HL-60/S4 treated with phorbol 12-myristate 13-acetate at 8.2 ng/mL for 4 days and 3 days (cell line): ENCODE results near the gene KHNYN.
"Not testable (repeated sequence)": the region's sequence is repeated elsewhere in the genome, so short reads cannot be mapped to it uniquely, and the experiment has no call there.

ENCODE experiments used
- in situ Hi-C: fragments of 300-500 bp; cut with MboI; formaldehyde crosslinking; loops from 2 replicates; pipeline ENCODE4 v1.15.0; 2022; ENCODE audit warnings: low sequenced_read_pairs

The KHNYN gene

DNA sequence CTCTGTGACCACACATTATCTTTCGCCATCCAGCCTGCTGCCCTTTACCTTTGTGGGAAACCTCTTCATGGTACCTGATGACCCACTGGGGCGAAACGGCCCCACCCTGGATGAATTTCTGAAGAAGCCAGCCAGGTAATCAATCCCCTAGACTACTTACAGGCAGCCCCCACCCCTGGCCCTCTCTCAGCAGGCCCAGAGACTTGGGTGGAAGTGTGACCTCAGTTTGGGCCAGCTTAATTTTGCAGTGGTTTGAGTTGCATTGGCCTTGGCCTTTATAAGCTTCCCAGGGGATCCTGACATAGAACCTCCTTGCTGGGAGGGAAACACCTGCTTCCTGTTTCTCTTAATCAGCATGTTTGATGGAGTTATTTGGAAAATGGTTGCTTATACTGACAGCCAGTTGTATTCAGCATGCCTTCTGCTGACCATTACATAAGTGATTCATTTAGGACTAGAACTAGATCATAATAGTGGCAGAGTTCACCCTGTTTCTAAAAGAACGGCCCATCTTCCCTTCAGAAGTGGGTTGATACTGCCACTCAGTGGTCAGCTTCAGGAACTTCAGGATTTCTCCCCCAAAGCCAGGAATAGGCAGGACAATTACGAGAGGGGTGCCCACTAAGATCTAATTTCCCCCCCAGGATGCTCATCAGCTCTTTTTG lies 6.7 kb downstream of the KHNYN start:
- in situ Hi-C loops: loop anchor here (10.0 to 25.0 kb wide), 2 partner anchors 102 to 199 kb away; partner anchors contain the start of genes ADCY4, GMPR2, NEDD8 and RIPK3

DNA sequence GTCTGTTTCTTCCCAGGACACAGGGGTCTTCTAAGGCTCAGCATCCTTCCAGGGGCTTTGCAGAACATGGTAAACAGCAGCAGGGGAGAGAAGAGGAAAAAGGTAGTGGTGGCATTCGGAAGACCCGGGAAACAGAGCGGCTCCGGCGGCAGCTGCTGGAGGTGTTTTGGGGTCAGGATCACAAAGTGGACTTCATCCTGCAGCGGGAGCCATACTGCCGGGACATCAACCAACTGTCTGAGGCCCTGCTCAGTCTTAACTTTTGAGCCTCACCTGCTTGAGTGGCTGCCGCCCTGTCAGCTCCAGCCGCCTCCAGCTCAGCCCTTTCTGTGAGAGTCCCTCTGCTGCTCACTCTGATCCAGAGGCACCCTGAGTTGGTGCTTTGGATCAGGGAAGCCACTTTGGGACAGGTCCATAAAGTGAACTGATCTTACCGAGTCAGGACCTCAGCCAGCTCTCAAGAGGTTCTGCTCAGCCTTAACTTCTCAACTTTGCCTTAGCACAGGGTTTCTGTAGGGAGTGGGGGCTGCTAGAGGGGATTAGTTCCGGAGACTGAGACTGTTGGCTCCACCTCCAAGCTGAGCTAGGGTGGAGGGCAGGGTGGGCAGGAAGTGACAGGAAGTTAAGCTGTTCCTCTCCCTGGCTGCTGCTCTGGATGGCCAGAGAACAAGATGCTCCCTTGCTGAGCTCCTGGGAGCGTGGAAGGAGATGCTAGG lies 7.4 kb downstream of the KHNYN start:
- in situ Hi-C loops: loop anchor here (10.0 to 25.0 kb wide), 2 partner anchors 102 to 200 kb away; partner anchors contain the start of genes ADCY4, GMPR2, NEDD8 and RIPK3

DNA sequence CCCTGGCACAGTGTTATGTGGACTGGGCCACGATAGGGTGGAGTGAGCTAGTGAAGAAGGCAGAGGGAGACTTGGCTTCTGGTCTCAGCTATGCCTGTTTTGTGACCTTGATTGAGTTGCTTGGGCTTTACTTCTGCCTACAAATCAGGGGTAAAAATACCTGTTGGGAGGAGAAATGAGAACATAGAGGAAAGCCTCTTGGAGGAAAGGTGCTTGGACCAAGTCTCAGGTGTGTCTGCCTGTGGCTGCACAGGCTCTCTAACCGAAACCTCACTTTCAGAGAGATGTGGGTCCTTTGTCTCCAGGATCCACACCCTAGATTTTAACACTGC lies 7.9 kb downstream of the KHNYN start:
- in situ Hi-C loops: loop anchor here (10.0 to 25.0 kb wide), 2 partner anchors 103 to 200 kb away; partner anchors contain the start of genes ADCY4, GMPR2, NEDD8 and RIPK3

DNA sequence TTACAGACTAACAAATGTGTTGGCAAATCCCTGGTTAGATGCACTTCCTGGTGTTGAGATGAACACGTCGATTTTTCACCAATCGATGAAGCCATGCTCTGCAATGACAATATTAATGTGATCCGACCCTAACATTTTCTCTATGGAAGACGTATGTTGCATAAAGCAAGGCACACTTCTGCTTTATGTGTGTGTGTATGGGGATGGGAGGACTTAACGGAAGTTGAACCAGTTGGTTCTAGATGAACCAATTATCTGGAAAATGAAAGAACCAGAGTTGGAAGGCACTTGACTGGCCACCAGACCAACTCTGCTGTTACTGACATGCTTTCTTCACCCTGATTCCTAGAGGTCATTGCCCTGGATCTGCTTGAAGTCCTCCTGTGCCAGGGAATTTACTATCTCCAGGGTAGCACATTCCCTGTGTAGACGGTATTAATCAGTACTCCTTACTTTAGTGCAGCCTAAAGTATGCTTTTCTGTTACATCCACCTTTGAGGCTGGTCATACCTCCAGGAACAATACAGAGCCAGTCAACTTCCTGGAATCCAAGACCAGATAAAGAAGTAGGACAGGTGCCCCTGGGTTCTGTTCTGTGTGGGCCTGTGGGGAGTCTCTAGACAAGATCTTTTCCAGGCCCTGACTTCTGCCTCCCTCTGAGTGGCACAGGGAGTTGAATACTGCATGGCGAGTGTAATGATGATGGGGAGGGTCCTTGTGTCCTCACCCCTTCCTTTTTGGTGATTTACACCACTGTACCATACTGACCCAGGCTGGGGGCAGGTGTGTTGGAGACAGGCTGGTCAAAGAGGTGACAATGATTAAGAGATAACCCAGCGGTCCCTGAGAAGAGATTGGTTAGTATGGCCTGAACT lies 8.7 kb downstream of the KHNYN start:
- in situ Hi-C loops: loop anchor here (10.0 to 25.0 kb wide), 2 partner anchors 104 to 201 kb away; partner anchors contain the start of genes ADCY4, GMPR2, NEDD8 and RIPK3

DNA sequence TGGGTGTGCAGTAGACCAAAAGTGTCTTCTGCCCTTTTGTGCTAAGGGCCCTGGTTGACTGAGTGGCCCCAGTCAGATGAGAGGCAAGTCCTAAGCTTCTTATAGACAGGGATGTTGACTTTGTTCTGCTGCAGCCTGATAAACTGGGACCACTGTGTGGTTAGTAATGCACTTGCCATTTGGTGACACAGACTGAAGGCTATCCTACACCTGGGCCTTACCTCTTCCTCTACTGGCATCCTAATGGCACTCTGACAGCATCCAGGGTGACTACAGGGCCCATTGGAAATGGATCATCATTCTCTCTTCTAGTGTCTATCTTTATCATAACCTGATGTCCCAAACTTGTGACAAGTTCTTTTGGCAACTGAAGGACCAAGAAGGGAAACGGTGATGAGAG lies 9.5 kb downstream of the KHNYN start:
- in situ Hi-C loops: loop anchor here (10.0 to 25.0 kb wide), 2 partner anchors 104 to 202 kb away; partner anchors contain the start of genes ADCY4, GMPR2, NEDD8 and RIPK3

DNA sequence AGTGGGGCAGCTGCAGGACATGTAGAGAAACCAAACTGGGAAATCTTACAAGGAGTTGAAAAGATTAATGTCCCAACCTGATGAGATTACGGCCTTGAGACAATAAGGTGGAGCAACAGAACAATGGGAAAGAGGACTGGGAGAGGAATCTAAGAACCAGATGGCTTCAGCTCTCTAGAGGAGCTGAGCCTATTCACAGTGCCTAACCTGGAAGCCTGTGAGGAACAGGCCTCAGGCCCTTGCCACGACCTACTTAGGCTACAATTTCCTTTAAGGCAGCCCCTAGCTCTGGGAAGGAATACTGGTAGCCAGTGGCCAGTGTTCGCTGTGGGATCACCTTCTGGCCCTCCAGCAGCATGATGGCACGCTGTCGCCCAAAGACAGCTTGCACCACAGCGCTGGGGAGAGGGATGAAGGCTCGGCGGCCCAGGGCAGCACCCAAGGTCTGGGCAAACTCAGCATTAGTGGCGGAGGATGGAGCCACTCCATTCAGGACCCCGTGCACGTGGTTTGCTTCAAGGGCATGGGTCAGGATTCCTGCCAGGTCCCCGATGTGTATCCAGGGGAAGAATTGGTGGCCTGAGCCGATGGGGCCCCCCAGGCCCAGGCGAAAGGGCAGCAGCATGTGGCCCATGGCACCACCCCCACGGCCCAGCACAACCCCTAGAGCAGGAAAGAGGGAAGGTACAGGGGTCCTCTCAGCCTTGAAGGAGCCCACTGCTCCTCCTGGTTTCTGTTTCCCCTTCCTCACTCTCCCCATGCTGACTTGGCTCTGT lies 10.3 kb downstream of the KHNYN start:
- in situ Hi-C loops: loop anchor here (10.0 to 25.0 kb wide), 2 partner anchors 105 to 203 kb away; partner anchors contain the start of genes ADCY4, GMPR2, NEDD8 and RIPK3

DNA sequence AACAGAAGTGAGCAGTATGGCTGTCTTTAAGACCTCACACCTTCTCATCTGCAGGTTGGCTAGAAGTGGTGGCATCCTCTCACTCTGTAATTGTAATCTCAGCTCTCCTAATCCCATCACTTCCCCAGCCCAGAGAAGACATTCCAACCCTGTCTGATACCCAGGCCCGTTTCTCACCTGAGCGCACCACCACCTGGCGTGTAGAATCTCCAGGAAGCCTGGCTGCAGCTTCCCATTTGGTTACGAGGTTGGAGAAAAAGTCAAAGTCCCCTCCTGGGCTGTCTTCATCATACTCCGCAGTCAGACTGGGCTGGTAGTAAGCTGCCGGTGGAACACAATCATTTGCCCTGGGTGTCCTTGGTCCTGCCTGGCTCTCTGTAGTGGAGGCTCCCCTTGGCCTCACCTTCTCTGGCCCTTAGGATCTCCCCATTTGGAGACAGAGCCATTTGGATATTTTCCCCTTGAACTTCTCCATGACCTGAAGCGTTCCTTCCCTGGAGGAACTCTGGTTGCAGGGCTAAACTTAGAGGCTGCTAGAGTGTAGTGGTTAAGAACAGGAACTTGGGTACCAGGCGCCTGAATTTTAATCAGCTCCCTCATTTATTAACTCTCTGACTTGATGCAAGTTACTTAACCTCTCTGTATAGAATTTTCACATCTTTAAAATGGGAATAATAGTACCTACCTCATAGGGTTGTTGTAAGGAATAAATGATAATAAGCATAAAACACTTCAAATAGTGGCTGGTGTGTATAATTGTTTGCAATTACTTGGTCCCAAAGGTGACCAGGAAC lies 11.0 kb downstream of the KHNYN start:
- in situ Hi-C loops: loop anchor here (25.0 kb wide), 1 partner anchor 204 kb away; the partner anchor contains the start of genes GMPR2, NEDD8 and TINF2

DNA sequence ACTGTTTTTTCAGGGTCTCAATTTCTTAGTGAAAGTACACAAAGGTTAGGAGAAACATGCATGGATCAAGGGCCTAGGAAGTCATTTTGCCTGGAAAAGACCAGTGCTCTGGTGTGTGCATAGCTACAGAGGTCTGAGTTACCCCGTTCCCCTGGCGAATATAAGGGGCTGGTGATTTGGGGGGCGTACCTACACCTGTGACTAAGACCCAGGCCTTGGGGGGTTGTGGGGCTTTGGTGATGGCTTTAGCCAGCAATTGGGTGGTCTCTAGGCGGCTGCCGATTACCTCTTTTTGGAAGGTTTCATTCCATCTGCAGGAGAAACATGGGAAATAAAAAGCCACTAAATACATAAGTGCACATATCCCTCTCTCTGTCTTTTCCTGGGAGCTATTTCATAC lies 11.7 kb downstream of the KHNYN start:
- in situ Hi-C loops: loop anchor here (25.0 kb wide), 1 partner anchor 204 kb away; the partner anchor contains the start of genes GMPR2, NEDD8 and TINF2

DNA sequence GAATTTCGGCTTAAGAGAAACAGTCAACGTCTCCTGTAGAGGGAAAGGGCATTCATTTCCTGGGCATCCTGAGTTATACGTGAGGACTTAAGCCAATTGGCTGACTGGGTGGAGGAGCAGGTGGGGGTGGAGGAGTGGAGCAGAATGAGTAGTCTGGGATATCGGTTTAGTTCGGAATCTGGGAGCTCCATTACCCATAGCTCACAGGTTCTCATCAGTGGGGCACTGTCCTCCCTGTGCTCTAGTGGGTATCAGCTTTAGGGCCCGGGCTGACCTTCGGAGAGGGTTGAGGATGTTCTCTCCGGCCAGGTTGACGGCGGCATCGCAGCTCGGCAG lies 12.1 kb downstream of the KHNYN start:
- in situ Hi-C loops: loop anchor here (25.0 kb wide), 1 partner anchor 205 kb away; the partner anchor contains the start of genes GMPR2, NEDD8 and TINF2

DNA sequence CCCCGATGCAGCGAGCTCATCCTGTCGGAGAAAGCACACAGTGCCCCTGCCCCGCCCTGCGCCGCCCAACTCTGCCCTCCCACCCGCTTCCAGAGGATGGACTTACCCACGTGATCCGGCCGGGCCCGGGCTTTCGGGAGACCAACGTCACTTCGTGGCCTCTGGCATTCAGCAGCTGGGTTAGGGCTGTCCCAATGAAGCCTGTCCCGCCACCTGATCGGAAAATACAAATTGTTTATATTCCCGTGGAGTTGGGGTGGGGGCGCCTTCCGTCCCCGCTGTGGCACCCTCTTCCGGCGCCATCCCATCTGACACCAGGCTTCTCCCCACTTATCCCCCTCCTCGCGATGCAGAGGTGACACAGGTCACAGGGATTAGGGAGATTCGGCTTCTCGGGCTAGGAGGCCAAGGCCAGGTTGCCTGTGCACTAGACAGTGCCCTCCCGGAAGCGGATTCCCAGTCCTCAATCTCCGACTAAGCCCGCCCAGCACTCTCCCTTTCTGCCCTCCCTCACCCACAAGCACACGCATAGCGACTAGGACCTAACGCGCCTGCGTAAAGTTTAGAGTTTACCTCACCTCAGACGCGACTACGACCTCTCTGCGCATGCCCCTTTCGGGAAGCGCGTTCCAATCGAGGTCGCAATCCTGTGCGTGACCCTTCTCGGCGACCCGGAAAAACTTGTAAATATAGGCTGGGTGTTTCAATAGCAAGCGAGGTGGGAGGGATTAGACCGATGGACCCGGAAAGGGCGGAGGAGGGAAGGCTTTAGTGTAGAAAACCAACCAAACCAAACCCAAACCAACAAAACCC lies 12.7 kb downstream of the KHNYN start, which contains the start of gene SDR39U1:
SDR39U1 (minus strand) TSS at position 537 of the 813 bp plus-strand sequence; CDS start at position 530, 7 bp downstream.
- in situ Hi-C loops: loop anchor here (25.0 kb wide), 1 partner anchor 205 kb away; the partner anchor contains the start of genes GMPR2, NEDD8 and TINF2

DNA sequence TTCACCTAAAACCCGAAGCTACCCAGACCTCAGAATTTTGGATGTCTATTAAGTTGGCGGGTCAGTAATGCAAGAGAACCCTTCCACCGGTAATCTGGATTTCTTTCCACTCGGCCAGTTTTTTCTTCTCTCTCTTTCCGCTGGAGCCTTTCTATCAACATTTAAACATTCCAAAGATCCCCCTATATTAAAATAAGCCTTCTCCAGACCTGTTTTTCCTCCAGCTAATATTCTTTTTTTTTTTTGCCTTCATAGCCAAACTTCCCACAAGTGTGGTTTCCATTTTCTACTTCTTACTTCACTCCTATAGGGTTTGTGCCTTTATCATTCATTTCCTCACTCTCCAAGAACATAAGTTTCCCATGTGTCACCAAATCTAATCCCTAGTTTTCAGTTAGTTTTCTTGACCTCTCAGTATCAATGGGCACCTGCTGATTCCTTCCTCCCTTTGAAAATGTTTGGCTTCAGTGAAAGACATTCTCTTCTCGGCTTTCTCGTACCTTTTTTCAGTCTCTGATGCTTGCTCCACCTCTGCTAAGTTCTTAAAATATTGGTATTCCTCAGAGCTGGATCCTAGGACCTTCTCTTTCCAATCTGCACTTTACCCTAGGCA lies 13.4 kb downstream of the KHNYN start:
- in situ Hi-C loops: loop anchor here (25.0 kb wide), 1 partner anchor 206 kb away; the partner anchor contains the start of genes GMPR2, NEDD8 and TINF2

DNA sequence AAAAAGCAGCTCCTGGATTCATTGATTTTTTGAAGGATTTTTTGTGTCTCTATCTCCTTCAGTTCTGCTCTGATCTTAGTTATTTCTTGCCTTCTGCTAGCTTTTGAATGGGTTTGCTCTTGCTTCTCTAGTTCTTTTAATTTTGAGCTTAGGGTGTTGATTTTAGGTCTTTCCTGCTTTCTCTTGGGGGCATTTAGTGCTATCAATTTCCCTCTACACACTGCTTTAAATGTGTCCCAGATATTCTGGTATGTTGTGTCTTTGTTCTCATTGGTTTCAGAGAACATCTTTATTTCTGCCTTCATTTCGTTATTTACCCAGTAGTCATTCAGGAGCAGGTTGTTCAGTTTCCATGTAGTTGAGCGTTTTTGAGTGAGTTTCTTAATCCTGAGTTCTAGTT lies 21.1 kb downstream of the KHNYN start:
- in situ Hi-C loops: not testable (repeated sequence)

DNA sequence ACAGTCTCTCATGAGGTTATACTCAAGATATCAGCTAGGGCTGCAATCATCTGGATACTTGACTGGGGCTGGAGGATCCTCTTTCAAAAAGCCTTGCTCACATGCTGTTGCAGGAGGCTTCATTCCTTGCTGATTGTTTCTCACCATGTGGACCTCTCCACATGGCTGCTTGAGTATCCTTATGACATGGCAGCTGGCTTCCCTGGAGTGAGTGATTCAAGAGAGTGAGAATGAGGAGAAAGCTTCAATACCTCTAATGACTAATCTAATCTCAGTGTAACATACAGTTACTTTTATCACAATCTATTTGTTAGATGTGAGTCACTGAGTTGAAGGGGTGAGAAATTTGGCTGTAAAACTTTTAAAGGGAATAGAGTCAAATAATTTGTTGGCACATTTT lies 27.2 kb downstream of the KHNYN start:
- in situ Hi-C loops: no loop called here

DNA sequence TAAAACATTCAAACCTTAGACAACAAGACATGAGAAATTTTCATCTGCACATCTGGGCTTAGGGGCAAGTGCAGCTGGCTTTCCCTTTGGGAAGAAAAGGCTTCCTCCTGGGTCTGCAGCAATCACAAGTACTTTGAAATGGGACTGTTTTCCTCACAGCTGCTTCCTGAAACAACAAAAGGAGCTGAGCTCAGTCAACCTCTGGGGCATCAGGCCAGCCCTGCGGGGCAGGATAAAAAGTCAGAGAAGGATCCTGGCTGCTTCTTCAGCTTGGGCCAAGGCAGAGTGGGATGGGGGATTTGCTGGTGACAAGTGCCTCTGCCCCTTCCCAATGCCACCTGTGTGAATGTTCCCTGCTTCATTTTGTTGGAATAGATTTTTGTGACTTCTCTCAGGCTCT lies 29.0 kb downstream of the KHNYN start:
- in situ Hi-C loops: no loop called here

DNA sequence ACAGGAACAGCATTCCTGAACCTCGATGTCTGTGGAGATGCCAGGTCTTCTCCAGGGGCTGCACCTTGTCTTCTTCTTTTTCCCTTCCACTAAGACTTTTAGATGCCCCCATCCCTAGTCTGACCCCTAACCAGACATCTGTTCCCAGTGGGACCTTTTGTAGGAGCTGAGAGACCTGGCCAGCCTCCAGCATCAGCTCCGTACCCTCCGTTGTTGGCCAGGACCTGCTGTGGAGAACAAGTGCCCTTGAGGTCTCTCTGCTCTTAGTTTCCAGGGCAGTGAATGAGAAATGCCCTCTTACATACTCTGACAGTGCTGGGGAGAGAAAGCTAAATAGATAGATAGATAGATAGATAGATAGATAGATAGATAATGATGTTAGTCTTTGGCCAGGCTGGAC lies 29.6 kb downstream of the KHNYN start:
- in situ Hi-C loops: no loop called here

DNA sequence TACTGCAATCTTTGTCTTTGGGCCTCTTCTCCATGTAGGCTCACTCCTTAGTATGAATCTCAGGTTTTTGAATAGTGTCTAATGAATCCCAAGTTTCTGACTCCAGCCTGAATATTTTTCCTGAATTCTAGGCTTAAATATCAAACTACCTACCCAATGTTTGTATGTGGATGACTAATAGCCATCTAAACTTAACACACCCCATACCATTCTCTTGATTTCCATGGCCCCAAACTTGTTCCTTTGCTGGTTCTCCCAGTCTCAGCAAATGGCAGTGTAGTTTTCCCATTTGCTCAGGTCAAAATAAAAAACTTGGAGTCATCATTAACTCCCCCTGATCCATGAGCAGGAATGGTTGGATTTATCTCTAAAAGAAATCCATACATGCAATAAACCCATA lies 31.6 kb downstream of the KHNYN start:
- in situ Hi-C loops: no loop called here

DNA sequence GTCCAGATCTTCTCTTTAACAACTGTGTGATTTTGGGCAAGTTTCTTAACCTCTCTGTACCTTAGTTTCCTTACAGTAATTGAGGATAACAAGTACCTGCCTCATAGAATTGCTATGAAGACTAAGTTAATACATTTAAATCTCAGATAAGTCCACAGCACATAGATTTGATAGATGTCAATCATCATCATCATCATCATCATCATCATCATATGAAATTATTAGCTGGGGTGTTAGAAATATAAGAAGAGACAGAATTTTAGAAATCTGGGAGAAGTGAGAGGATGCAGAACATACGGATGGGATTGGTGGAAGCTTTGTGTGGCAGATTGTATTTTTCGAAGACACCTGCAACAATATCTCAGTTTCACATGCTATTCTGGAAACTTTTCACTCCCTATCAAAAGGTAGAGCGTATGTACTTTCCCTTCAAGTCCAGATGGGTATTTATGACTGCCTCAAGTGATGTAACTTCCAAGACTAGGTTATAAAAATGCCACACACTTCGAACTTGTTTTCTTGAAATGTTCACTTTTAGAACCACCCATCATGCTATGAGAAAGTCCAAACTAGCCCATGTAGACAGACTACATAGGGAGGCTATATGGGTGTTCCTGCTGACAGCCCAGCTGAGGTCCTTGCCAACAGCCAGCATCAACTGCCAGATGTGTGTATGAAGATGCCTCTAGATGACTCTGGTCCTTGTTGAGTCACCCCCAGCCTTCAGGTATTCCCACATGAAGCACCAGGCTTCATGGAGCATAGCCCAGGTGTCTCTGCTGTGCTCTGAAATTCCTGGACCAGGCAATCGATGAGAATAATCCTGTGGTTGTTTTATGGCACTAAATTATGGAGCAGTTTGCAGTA lies 33.5 kb downstream of the KHNYN start:
- in situ Hi-C loops: no loop called here
